HG03139 (cell line): ENCODE data around the gene UGP2.
"Not testable (repeated sequence)": the region's sequence is repeated elsewhere in the genome, so short reads cannot be mapped to it uniquely, and the experiment has no call there.

Experiments used
- ATAC-seq: cut with Tn5 transposase; IDR thresholded peaks from one replicate; pipeline ENCODE4 v1.9.1; 2021; ENCODE audit not compliant: unreplicated experiment

UGP2 gene

DNA sequence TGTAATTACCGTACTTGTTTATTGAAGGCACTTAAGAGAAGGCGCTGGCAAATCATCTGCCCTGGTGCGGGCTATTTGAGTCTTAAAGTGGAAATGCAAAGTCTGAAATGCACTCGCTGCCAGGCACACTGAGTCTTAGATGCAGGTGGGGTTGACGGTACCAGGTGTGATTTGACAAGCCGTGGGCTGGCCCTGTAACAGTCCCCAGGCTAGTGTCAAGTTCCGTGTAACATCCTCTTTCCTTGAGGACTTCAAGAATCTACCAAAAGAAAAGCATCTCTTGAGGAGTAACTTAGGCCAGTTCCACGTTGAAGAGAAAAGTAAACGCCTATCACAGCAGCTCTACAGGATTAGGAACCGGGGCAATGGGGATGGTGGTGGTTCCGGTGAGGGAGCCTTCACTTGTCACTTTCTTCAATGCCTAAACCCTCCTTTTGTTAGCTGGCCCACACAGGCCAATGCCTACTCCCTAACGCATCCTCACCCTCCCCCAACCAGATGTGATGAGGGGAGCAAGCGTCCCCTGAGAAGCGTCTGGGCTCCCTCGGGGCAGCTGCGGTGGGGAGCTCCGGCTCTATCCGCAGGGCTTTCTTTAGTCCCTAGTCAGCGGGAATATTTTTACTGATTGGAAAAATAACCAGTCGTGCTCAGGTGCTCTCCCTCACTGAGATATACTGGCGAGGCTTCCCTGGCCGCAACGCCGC lies 1.5 kb upstream of the UGP2 start:
- peak; percentile 26 for ATAC-seq

DNA sequence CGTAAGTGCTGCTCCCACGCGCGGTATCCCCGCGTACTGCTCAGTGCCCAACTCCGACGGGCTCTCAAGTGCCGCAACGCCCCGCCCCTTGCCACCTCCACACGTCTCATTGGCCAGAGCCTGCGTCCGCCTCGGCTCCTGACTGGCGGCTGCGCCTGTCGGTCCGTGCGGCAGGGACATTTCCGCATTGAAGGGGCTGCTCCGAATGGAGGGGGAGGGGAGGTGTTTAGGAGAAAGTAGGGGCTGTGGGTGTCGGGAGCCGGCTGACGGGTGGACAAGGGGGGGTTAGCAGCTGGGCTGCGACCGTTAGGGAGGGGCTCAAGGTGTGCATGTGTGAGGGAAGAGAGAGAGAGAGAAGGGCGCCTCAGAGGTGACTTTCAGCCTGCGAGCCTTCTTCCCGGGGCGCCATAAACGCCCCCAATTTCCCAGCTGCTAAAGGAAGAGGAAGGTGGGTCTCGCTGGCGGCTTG lies 877 bp upstream of the UGP2 start:
- ATAC-seq: peak; percentile 87

DNA sequence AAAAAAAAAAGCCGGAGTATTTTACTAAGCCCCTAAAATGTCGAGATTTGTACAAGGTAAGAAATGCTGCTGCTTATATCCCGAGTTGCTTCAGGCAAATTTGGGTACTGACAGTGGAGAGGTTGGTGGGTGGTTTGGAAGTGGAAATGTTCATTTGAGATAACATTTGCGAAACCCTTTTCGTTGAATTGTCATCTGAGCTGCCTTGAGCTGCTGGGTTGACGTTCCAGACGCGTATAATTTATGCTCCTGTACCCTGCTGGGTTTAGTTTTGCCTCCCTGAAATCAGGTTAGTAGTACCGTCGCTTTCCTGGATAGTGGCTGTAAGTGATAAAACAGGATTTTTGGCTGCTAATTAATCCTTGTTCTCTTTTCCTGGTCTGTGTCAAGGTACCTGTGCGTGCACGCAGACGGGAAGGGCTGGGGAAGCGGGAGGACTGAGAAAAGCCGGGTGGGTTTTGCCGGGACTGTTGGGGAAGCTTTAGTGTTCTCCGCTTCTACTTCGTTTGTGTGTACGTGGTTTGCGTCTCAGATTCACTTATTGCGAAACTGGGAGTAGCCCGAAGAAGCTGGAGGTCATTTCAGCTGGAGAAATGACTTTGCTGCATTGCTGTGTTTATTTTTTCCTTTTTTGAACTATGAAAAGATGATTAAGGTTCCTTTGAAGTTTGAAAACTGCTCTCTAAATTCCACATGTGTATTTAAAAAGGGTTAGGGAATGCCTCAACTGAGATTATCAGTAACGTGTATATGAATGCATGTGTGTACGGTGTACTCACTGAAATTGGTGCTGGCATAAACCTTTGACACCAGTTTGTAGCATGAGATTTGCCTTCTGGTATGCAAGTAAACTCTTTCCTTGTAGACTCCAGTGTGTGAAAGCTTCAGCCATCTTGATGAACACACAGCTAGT lies 709 bp downstream of the UGP2 start:
- no peak for ATAC-seq

DNA sequence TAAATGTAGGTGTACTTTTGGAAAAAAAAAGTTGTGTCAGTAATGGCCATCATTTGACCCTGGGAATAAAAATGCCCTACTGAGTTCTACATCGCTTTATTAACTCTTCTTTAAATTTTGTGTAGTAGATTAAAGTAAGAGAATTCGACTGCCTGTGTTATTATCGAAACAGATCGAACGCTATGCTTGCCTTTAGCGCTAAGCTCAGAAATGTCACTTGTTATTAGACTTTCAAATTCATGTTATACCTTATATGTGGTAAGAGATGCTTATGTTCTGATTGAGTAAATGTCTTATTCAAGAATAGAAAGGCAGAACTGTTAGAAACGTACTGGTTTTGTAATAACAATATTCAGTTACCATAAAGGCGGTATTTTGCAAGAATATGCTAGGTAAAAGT lies 1.4 kb downstream of the UGP2 start:
- no peak for ATAC-seq

DNA sequence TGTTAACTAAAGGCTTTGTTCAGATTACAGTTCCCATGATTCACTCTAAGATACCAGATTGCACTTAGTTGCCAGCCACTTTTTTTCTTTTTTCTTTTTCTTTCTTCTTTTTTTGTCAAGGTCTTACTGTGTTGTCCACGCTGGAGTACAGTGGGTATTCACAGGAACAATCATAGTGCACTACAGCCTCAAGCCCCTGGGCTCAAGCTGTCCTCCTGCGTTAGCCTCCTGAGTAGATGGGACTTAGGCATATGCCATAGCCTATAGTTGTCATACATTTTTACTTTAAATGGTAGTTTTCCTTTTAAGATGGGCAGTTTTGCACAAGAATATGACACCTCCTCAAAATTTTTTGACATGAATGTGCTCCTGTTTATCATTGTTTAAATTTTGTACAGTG lies 2.1 kb downstream of the UGP2 start:
- ATAC-seq: no peak

DNA sequence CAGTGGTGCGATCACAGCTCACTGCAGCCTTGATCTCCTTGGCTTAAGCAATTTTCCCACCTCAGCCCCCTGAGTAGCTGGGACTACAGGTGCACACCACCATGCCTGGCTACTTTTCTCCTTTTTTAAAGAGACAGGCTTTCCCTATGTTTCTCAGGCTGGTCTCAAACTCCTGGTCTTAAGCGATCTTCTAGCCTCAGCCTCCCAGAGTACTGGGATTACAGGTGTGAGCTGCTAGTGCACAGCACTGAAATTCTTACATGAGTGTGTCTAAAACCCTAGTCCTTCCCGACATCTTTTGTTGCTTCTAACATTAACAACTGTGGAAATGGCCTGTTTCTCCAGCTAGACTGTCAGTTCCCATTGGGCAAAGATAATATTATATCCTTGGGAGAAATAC lies 2.9 kb downstream of the UGP2 start:
- ATAC-seq: no peak

DNA sequence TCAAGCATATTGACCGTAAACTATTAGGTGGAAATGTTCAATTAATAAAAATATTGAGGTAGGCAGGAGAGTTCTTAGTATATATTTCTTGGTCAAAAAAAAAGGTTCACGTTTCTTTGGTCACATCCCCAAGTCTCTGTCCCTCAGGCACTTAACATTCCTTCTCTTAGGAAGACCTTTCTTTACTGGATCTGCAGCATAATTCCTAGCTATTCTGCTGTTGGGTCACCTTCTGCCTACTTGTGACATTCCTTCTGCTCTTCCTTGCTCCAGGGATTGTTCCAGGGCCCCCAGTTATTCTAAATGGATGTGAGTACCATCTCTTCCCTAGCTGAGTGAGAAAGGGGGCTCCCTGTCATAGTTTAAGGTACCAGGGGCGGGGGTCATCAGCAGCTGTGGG lies 4.2 kb downstream of the UGP2 start:
- no peak for ATAC-seq

DNA sequence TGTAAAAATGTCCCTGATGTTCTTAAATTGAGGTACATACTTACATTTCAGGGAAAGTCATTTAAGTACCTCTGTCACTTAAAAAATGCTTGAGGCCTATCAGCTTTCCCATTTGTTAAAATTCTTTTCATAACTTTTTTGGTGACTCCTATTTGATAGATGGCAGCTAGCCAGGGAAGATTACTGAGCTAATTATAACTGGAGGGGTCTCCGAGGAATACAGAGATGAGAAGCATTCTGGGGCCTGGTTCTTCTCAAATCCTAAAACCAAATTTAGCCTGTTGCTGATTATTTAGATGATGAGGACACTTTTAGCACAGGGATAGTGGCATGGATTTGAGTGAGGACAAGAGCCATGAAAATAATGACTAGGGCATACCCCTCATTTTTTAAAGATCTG lies 4.8 kb downstream of the UGP2 start:
- ATAC-seq: no peak

DNA sequence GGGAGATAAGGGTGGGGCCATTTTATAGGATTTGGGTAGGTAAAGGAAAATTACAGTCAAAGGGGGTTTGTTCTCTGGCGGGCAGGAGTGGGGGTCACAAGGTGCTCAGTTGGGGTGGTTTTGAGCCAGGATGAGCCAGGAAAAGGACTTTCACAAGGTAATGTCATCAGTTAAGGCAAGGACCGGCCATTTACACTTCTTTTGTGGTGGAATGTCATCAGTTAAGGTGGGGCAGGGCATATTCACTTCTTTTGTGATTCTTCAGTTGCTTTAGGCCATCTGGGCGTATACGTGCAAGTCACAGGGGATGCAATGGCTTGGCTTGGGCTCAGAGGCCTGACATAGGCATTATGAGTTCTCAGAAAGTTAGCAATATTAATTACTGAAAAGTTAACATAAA lies 5.9 kb downstream of the UGP2 start:
- not testable (repeated sequence) for ATAC-seq

DNA sequence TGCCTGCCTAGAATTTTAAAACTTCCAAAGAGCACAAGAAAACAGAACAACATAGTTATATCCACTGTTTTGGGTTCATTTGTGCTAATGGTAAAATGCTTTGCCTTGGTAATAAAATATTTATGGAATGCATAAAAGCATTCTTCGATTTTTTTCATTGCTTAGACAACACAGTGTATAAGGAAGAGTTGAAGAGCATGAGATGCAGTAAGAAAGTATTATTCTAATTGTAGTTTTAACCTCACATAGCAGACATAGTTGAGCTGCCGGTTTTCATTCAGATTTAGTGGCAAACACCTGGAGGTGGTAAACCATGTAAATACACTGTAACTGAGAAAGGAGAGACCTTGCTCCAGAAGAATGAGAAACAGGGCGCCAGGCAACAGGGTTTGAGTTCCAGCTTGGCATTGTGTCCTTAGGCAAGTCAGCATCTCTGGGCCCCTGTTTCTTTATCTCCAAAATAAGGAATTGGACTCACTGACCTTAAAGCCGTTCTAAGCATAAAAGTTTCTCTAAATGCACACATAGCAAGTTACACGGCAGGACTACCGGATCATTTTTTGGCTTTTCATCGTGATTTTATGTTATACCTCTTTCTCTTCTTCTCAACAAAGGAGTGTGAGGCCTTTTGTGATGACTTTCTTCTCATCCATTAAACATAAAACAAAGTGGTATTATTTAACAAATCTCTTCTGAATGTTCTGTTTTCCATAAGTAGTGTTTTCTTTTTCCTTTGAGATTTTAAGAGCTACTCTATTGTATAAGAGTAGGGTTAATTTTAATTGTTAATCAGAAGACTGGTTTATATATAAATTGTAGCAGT lies 7.9 kb downstream of the UGP2 start:
- no peak for ATAC-seq

DNA sequence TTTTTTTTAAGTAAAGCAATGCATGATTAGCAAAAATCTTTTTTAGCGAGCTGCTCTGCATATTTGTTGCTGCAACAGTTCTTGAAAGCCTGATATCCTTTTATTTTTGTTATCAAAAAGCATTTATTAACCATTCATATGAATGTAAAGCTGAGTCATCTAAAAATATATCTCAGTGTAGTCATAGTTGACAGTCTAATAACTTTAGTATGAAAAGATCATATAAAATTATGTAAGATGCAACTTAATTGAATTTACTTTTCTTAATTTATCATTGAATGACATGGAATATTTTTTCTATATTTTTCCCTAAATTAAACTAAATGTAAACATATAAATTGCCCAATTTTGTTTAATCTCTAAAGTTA lies 8.5 kb downstream of the UGP2 start:
- no peak for ATAC-seq

DNA sequence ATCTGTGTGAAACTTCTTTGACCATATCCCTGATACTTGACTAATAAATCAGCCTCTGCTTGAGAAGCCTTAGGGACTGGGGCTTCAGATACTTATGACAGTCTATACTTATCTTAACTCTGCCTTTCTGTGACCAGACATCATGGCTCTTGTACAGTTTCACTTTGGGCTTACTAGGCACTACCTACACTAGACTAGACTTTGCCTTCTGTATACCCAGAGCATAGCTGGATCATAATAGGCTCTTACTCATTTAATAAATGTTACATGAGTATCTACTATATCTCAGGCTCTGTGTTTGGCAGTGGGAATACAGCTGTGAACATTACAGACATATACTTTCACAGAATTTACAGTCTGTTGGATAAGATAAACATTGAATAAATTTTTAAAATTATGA lies 9.0 kb downstream of the UGP2 start:
- ATAC-seq: no peak

DNA sequence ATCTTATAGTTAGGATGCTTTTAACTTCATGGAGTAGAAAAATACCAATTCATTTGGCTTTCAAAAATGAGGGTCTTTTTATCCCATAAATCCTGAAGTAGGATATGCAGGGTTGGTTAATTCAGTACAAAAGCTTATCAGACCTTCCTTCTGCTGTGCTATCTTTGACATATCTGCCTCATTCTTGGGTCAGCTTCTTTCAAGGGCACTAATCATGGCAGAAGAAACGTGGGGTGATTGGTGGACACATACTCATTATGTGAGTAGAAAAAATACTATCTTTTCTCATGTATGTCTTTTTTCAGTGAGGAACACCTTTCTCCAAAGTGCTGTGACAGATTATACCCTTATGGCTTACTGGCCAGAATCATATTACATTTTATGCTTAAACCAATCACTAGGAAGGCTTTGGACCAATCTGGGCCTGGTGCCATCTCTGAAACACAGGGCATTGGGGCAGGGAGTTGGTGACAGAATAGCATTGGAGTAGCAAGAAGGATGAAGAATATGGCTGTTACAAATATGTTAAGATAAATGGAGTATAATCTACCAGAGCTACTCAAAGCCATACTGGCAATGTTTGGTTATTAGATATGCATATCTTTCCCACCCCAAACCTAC lies 10.1 kb downstream of the UGP2 start:
- no peak for ATAC-seq

DNA sequence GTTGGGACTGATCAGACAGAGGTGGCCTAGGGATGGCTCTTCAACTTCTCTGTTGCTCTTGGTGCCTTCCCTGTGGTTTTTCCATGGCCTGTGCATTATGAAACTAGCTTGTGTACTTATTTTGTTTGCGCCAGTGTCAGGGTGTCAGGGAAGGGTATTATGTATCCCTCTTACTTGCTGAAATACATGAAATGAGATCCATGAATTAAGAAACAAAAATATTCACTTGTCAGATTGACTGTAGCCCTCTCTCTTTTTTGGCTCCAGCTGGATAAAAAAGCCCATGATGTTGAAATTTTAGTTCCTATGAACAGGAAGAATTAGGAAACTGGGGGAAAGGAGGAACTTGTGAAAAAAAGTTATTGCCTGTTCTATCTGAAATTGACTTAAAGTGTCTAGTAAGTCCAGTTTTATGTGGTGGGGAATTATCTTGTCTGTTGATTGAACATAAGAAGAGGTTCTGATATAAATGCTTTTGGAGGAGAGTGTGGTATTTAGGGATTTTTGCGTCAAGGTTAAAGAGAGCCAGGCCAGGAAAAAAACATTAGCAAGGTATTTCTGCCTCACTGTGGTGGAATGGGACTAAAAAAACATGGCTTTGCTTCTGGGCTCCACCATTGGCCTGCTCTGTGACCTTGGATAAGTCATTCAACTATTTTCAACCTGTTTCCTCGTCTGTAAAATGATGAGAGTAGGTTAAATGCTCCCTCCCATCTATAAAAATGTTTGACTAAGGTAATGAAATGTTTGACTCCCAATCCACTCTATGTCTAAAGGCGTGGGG lies 12.0 kb downstream of the UGP2 start:
- no peak for ATAC-seq

DNA sequence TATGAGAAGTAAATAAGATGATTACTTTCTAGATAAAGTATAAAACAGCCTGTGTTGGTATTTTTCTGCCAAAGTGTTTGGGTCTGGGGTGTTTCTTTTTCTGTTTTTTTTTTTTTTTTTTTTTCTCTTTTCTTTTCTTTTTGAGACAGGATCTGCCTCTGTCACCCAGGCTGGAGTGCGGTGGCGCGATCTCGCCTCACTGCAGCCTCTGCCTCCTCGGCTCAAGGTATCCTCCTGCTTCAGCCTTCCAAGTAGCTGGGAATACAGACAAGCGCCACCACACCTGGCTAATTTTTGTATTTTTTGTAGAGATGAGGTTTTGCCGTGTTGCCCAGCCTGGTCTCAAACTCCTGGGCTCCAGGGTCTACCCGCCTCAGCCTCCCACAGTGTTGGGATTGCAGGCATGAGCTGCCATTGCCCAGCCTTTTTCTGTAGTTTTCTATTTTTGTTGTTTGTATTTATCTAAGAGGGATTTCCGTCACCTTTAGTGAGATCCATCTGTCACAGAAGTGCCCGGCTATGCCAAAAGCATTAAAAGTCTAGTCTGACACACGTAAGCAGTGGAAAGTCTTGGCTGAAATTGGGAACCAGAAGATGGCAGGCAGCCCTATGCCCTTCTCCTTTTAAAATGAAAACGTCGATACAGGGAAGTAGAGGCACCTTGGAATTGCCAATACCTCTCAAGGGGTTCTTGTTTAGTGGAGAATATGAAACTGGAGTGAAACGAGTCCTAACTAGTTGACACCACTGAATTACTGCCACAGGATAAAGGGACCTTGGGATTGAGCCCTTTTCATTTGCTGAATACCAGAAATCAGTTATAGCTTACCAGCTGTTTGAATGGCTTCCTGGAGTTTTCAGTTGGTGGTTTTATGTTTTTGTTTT lies 14.0 kb downstream of the UGP2 start:
- no peak for ATAC-seq

DNA sequence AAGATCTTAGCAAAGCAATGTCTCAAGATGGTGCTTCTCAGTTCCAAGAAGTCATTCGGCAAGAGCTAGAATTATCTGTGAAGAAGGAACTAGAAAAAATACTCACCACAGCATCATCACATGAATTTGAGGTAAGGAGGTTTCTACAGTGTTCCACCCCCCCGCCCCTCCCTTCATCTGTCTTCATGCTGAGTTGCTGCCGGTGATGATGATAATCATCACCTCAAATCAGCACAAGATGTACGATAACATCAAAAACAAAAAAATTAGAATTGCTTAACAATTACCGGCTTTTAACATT lies 14.6 kb downstream of the UGP2 start:
- ATAC-seq: no peak

DNA sequence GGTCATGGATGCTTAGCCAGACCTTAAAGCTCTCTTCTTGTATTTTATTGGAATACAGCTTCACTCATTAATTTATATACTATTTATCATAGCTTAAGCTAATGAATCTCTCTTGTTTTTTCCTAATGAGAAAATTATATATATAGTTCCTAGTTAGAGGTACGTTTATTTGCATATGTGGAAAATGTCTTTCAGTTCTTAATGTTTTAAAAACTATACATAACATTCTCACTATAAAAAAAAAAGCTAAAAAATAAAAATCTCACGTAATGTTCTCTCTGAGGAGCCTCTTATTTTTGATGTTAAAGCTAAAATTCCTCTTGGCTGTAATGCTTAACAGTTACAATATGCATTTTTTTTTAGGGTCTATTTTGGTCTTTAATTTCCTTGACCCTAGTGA lies 16.6 kb downstream of the UGP2 start:
- no peak for ATAC-seq

DNA sequence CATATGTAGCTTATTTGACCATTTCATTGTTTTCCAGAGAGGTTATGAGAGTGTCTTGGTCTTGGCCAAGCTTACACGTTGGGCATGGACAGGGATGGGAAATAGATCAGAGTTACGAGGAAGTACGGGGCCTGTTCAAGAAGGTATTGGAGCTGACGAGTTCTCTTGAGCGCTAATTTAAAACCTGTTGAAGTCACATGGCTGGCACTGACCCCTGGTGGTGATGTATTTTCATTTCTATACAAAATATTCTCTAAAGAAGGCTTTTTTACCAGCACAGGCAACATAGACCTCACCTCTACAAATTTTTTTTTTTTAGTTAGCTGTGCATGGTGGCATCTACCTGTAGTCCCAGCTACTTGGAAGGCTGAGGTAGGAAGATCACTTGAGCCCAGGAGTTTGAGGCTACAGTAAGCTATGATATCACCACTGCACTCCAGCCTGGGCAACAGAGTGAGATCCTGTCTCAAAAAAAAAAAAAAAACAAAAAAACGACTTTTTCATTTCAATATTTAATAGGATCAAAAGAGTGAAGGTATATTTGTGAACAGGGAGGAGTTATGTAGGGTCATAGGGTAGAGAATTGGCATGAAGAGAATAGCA lies 19.6 kb downstream of the UGP2 start:
- ATAC-seq: no peak

DNA sequence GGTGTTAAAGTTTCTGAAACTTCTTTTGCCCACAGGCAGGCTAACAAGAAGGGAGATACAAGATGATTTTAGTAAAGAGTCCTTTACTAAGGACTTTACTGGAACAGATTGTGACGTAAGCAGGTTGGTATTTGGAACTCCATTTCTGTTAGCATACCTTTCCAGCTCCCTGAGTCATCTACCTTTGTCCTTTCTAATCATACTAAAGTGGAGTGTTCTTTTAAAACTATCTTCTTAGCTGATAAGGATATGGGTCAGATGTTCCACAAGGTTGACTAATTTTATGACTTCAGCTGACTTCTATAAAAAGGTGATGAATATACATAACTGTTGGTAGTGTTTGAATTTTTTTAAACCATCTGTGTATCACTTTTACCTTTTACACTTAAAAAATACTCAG lies 21.1 kb downstream of the UGP2 start:
- no peak for ATAC-seq
